SK-N-SH treated with all-trans-retinoic acid at 6 μM for 48 hours (cell line): ENCODE measurements around the gene AQP3.

ENCODE experiments used
- ARNTL ChIP-seq: fragments of 450-650 bp; formaldehyde crosslinking; IDR thresholded peaks from 2 replicates; pipeline ENCODE4 v1.5.0; 2020; ENCODE audit warnings: low read depth, mild to moderate bottlenecking, moderate library complexity, borderline replicate concordance
- CSDC2 ChIP-seq: fragments of 250-450 bp; sonication (Bioruptor Pico); IDR thresholded peaks from 2 replicates; pipeline ENCODE4 v1.5.0; 2020; ENCODE audit warnings: mild to moderate bottlenecking, moderate library complexity
- ESRRG ChIP-seq: fragments of 250-450 bp; sonication (Bioruptor Pico); IDR thresholded peaks from 2 replicates; pipeline ENCODE4 v1.6.1; 2021; ENCODE audit warnings: mild to moderate bottlenecking
- GLIS3 ChIP-seq: fragments of 250-450 bp; sonication (Bioruptor Pico); IDR thresholded peaks from 2 replicates; pipeline ENCODE4 v1.5.0; 2020; ENCODE audit warnings: mild to moderate bottlenecking, moderate library complexity
- ISL1 ChIP-seq: fragments of 250-450 bp; sonication (Bioruptor Pico); IDR thresholded peaks from 2 replicates; pipeline ENCODE4 v2.1.2; 2022; ENCODE audit warnings: mild to moderate bottlenecking, moderate library complexity
- OSR1 ChIP-seq: fragments of 250-450 bp; sonication (Bioruptor Pico); IDR thresholded peaks from 2 replicates; pipeline ENCODE4 v1.8.0; 2022; ENCODE audit warnings: moderate library complexity, mild to moderate bottlenecking, inconsistent platforms
- PPARA ChIP-seq: fragments of 250-450 bp; sonication (Bioruptor Pico); IDR thresholded peaks from 2 replicates; pipeline ENCODE4 v1.5.0; 2020; ENCODE audit warnings: mild to moderate bottlenecking, borderline replicate concordance
- RARB ChIP-seq: fragments of 250-450 bp; sonication (Bioruptor Pico); IDR thresholded peaks from 2 replicates; pipeline ENCODE4 v1.8.0; 2021; ENCODE audit warnings: mild to moderate bottlenecking, moderate library complexity
- SNAI2 ChIP-seq: fragments of 250-450 bp; sonication (Bioruptor Pico); IDR thresholded peaks from 2 replicates; pipeline ENCODE4 v1.5.0; 2020; ENCODE audit warnings: mild to moderate bottlenecking, moderate library complexity
- ZFP30 ChIP-seq: fragments of 450-650 bp; formaldehyde crosslinking; IDR thresholded peaks from 2 replicates; pipeline ENCODE4 v1.5.0; 2022; ENCODE audit warnings: mild to moderate bottlenecking, moderate library complexity
- ZNF70 ChIP-seq: fragments of 450-650 bp; formaldehyde crosslinking; IDR thresholded peaks from 2 replicates; pipeline ENCODE4 v1.5.0; 2020; ENCODE audit warnings: mild to moderate bottlenecking, moderate library complexity
- TF ChIP-seq, protein P1 (sequence below): fragments of 250-450 bp; sonication (Bioruptor Pico); IDR thresholded peaks from 2 replicates; pipeline ENCODE4 v1.5.0; 2020; ENCODE audit warnings: mild to moderate bottlenecking, moderate library complexity

DNA sequence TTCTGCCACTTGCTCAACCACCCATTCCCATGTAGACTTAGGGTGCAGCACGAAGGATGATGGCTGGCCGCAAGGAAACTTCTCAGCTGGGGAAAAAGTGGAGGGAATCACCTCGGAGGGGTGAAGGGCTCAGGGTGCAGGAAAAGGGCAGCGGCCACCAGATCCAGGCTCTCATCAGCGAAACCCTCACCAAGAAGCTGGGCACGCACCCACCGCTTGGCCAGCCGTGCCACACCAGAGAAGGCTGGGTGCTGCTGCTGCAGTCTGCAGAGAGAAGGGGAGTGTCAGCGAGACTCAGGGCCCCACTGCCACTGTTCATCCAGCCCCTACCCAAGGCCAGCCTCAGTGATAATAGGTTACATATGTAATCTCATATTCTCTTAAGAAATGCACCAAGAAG is 17.7 kb upstream of the AQP3 start:
- TF ChIP-seq RARB (CRISPR knock-in tag), result no peak
- TF ChIP-seq CSDC2 (CRISPR knock-in tag), result no peak
- TF ChIP-seq ARNTL (CRISPR knock-in tag), result no peak
- no peak for TF ChIP-seq ZNF70 (CRISPR knock-in tag)
- no peak for TF ChIP-seq ZFP30
- TF ChIP-seq, protein P1, sequence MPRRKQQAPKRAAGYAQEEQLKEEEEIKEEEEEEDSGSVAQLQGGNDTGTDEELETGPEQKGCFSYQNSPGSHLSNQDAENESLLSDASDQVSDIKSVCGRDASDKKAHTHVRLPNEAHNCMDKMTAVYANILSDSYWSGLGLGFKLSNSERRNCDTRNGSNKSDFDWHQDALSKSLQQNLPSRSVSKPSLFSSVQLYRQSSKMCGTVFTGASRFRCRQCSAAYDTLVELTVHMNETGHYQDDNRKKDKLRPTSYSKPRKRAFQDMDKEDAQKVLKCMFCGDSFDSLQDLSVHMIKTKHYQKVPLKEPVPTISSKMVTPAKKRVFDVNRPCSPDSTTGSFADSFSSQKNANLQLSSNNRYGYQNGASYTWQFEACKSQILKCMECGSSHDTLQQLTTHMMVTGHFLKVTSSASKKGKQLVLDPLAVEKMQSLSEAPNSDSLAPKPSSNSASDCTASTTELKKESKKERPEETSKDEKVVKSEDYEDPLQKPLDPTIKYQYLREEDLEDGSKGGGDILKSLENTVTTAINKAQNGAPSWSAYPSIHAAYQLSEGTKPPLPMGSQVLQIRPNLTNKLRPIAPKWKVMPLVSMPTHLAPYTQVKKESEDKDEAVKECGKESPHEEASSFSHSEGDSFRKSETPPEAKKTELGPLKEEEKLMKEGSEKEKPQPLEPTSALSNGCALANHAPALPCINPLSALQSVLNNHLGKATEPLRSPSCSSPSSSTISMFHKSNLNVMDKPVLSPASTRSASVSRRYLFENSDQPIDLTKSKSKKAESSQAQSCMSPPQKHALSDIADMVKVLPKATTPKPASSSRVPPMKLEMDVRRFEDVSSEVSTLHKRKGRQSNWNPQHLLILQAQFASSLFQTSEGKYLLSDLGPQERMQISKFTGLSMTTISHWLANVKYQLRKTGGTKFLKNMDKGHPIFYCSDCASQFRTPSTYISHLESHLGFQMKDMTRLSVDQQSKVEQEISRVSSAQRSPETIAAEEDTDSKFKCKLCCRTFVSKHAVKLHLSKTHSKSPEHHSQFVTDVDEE (CRISPR knock-in tag), result no peak
- no peak for TF ChIP-seq SNAI2 (CRISPR knock-in tag)
- no peak for TF ChIP-seq ESRRG (CRISPR knock-in tag)
- no peak for TF ChIP-seq OSR1
- no peak for TF ChIP-seq ISL1
- TF ChIP-seq GLIS3 (CRISPR knock-in tag), result no peak
- no peak for TF ChIP-seq PPARA
